Neural cell (in vitro differentiated cells): ENCODE results near the gene ASIC4.

Experiments
- CTCF ChIP-seq: fragments of 450-650 bp; IDR thresholded peaks from 2 replicates; pipeline ENCODE4 v1.5.1; 2014; ENCODE audit warnings: antibody characterized with exemption, mild to moderate bottlenecking, moderate library complexity; ENCODE audit not compliant: poor library complexity, severe bottlenecking
- EP300 ChIP-seq: fragments of 450-650 bp; conservative IDR thresholded peaks from 2 replicates; pipeline ENCODE4 v1.6.1; 2014; ENCODE audit warnings: antibody characterized with exemption, mild to moderate bottlenecking, moderate library complexity; ENCODE audit not compliant: poor library complexity, severe bottlenecking
- POLR2AphosphoS5 ChIP-seq: IDR thresholded peaks from 2 replicates; pipeline ENCODE4 v1.6.1; 2012
- TAF1 ChIP-seq: IDR thresholded peaks from 2 replicates; pipeline ENCODE4 v1.6.1; 2012; ENCODE audit warnings: low read depth

DNA sequence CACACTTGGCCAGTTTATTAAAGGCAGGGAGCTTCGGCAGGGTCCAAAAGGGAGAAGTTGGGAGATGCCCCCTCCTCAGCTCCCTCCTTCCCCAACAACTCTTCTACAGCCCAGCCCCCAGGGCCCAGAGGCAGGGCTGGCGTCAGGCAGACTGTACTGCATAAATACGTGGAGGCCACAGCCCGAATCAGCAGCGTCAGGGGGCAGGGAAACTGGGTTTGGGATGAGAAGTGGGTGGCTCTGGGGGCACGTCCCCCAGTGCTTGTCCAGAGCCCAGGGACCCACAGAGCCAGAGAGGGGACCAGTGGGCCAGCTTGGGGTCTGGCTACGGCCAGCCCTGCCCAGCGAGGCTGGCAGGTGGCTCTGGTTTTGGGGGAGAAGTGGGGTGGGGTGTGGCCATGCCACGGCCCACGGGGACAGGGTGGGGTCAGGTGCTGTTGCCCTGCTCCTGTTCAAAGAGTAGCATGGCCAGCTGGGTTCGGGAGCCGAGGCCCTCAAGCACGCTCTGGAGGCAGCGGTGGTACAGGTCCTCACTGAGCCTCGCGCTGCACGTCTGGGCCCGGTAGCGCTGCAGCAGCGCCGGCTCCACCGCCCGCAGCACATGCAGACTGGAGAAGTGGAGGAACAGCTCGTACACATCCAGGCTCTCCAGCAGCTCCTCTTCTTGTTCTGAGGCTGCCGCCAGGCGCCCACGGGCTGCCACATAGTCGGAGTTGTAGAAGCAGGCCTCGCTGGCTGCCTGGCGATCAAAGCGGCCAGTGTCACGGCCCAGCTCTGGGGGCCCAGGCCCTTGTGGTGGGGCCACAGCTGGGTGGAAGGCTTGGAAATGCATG is 24.9 kb downstream of the ASIC4 start:
- TF ChIP-seq CTCF, result no peak
- no peak for TF ChIP-seq TAF1
- TF ChIP-seq EP300, result no peak
- TF ChIP-seq POLR2AphosphoS5, result no peak
